Upper lobe of left lung (tissue), 4 donors: ENCODE data around the gene ARHGAP24.

Experiments used
- CTCF ChIP-seq, 6 experiments: fragments of 450-650 bp in 4 of 6; fragments of 200-600 bp in 2 of 6; sonication (generic) in 2 of 6; IDR thresholded peaks; one replicate each; pipeline ENCODE4 v1.5.1; 2016 to 2019; ENCODE audit warnings: antibody characterized with exemption in 6 of 6
- EP300 ChIP-seq, 4 donors: sonication (generic); formaldehyde crosslinking; IDR thresholded peaks; one replicate each; pipeline ENCODE4 v1.5.1; 2017; ENCODE audit warnings: antibody characterized with exemption in 4 of 4, control low read depth in 2 of 4
- POLR2A ChIP-seq, 4 donors: fragments of 450-650 bp; IDR thresholded peaks; one replicate each; pipeline ENCODE4 v1.5.1; 2016 to 2017; ENCODE audit warnings: antibody characterized with exemption in 4 of 4, mild to moderate bottlenecking in 2 of 4
- POLR2AphosphoS5 ChIP-seq, 2 donors: sonication (generic); formaldehyde crosslinking; IDR thresholded peaks; one replicate each; pipeline ENCODE4 v1.5.1; 2017; ENCODE audit warnings: antibody characterized with exemption in 2 of 2

GRCh38 chr4:85512446-85513205 is 37.7 kb downstream of the ARHGAP24 start:
- TF ChIP-seq CTCF (IDR thresholded peaks at IDR 0.05): no peak
- no peak for TF ChIP-seq POLR2A (IDR thresholded peaks at IDR 0.05)
- TF ChIP-seq POLR2AphosphoS5 (IDR thresholded peaks at IDR 0.05): no peak
- no peak for TF ChIP-seq EP300 (IDR thresholded peaks at IDR 0.05)
